ENCODE results near the gene CDK5RAP3. TPM values are rescaled to one million over a fixed set of nuclear protein-coding genes. Genes with fewer than 3 reads are reported as not detected.

Gene CDK5RAP3
- total RNA-seq, 1 experiment from 2014 or later = 128 TPM

- Mint-ChIP-seq H3K4me1 (peaks cover 45% of the 10 kb centered on the region), H3K27ac (no peak overlapping the region)
Observed at GRCh38 chr17:47989159-47989558, 18.2 kb downstream of the CDK5RAP3 start.

GRCh38 chr17:47989700-47990099 is 18.8 kb downstream of the CDK5RAP3 start:
- no peak overlapping the region for H3K4me3 Mint-ChIP-seq
- H3K27me3 Mint-ChIP-seq (ENCODE audit: low read depth) = no peaks in the 10 kb centered on the region
- DNase-seq (ENCODE audit: low spot score) (no peak), ATAC-seq (no peak)
- H3K9me3 Mint-ChIP-seq = no peaks in the 10 kb centered on the region
- CTCF ChIA-PET = interaction anchor here (0.6 to 2.2 kb wide), 6 partner anchors 11 to 168 kb away, joined by 3 to 7 read pairs (median 6); partner anchors contain the start of gene CDK5RAP3
- no peaks in the 10 kb centered on the region for H3K36me3 Mint-ChIP-seq
- peaks cover 50% of the 10 kb centered on the region for H3K4me1 Mint-ChIP-seq
- no peak overlapping the region for H3K27ac Mint-ChIP-seq
- no peak for TF ChIP-seq ZNF263 (CRISPR knock-in tag; IDR thresholded peaks at IDR 0.05; ENCODE audit: low read depth)
- POLR2A ChIA-PET = no interaction called here

More at GRCh38 chr17:47989159-47989558, 18.2 kb downstream of the CDK5RAP3 start:
- Mint-ChIP-seq H3K36me3 (no peaks in the 10 kb centered on the region), H3K4me3 (no peak overlapping the region), H3K9me3 (no peaks in the 10 kb centered on the region), H3K27me3 (ENCODE audit: low read depth) (no peaks in the 10 kb centered on the region)
- POLR2A ChIA-PET = no interaction called here
- DNase-seq (ENCODE audit: low spot score) = no peak
- CTCF ChIA-PET = interaction anchor here (1.1 to 2.2 kb wide), 5 partner anchors 11 to 42 kb away, joined by 3 to 7 read pairs (median 6); partner anchors contain the start of gene CDK5RAP3
- no peak for ATAC-seq
- no peak for TF ChIP-seq E2F5 (CRISPR knock-in tag; IDR thresholded peaks at IDR 0.05)
- TF ChIP-seq GTF2I (CRISPR knock-in tag; conservative IDR thresholded peaks at IDR 0.05) = no peak

GRCh38 chr17:47990962-47991731 is 20.2 kb downstream of the CDK5RAP3 start:
- H3K27ac Mint-ChIP-seq = no peak overlapping the region; the same call in 1 of the 2 replicates
- no peaks in the 10 kb centered on the region for H3K27me3 Mint-ChIP-seq (ENCODE audit: low read depth)
- H3K4me3 Mint-ChIP-seq = peak overlapping the region; percentile 48
- ChIA-PET POLR2A (no interaction called here), CTCF (interaction anchor here (0.6 to 2.0 kb wide), 11 partner anchors 11 to 148 kb away, joined by 3 to 13 read pairs (median 5); partner anchors contain the start of genes CDK5RAP3 and PRR15L)
- DNase-seq (ENCODE audit: low spot score) (no peak), ATAC-seq (peak; percentile 48)
- H3K9me3 Mint-ChIP-seq = no peaks in the 10 kb centered on the region
- TF ChIP-seq HMGXB4 (CRISPR knock-in tag; IDR thresholded peaks at IDR 0.05) (0 out of 2 replicates have a peak, but pooled peaks have one; percentile 46), FOXK1 (CRISPR knock-in tag; IDR thresholded peaks at IDR 0.05) (no peak), ZNF281 (CRISPR knock-in tag; IDR thresholded peaks at IDR 0.05) (0 out of 2 replicates have a peak, but pooled peaks have one; percentile 18), ZNF396 (CRISPR knock-in tag; IDR thresholded peaks at IDR 0.05; ENCODE audit: borderline replicate concordance) (no peak), ZMAT4 (CRISPR knock-in tag; IDR thresholded peaks at IDR 0.05) (no peak), ZNF121 (CRISPR knock-in tag; IDR thresholded peaks at IDR 0.05) (0 out of 2 replicates have a peak, but pooled peaks have one; percentile 25), MAX (CRISPR knock-in tag; IDR thresholded peaks at IDR 0.05) (peak; percentile 30; the same call in 1 of the 2 replicates), SOX15 (CRISPR knock-in tag; IDR thresholded peaks at IDR 0.05) (no peak), ETV6 (CRISPR knock-in tag; IDR thresholded peaks at IDR 0.05) (0 out of 2 replicates have a peak, but pooled peaks have one; percentile 15), ZNF671 (CRISPR knock-in tag; IDR thresholded peaks at IDR 0.05) (no peak)
- no peaks in the 10 kb centered on the region for H3K36me3 Mint-ChIP-seq
- H3K4me1 Mint-ChIP-seq = peaks cover 64% of the 10 kb centered on the region

All from WTC11 (cell line).